CD14-positive monocyte (primary cell): ENCODE results near the gene APOB. TPM values are rescaled to one million over a fixed set of nuclear protein-coding genes. Genes with fewer than 3 reads are reported as not detected.

Experiments
- DNase-seq, 3 donors: peaks; one replicate each; pipeline ENCODE4 v3.0.0-alpha.2; 2011 to 2022
- H2AFZ ChIP-seq: 2 replicates; pipeline ENCODE4 v1.6.0; 2012; ENCODE audit warnings: mild to moderate bottlenecking, low read depth, low read length, inconsistent platforms; ENCODE audit not compliant: insufficient read depth, poor library complexity, severe bottlenecking
- H3K27ac ChIP-seq, 2 donors: 1 replicate in 1 of 2; 2 replicates in 1 of 2; pipeline ENCODE4 v1.5.1; 2012 to 2013; ENCODE audit warnings: low read length in 2 of 2, control low read depth in 1 of 2, inconsistent platforms in 1 of 2, low read depth in 1 of 2, mild to moderate bottlenecking in 1 of 2
- H3K27me3 ChIP-seq, 2 donors: one replicate each; pipeline versions ENCODE4 v1.6.0 to v1.6.1; 2011 to 2013; ENCODE audit warnings: low read length in 2 of 2; ENCODE audit not compliant: control insufficient read depth in 2 of 2, insufficient read depth in 2 of 2
- H3K36me3 ChIP-seq, 2 donors: replicated peaks in 1 of 2; 1 replicate in 1 of 2; 2 replicates in 1 of 2; pipeline versions ENCODE4 v1.5.1 to v1.6.1; 2012 to 2013; ENCODE audit warnings: low read length in 2 of 2, control low read depth in 1 of 2, inconsistent platforms in 1 of 2, mild to moderate bottlenecking in 1 of 2; ENCODE audit not compliant: insufficient read depth in 2 of 2, control insufficient read depth in 1 of 2
- H3K4me1 ChIP-seq, 2 donors: 1 replicate in 1 of 2; 2 replicates in 1 of 2; pipeline versions ENCODE4 v1.5.1 to v1.6.1; 2012 to 2013; ENCODE audit warnings: low read length in 2 of 2, control low read depth in 1 of 2, inconsistent platforms in 1 of 2, mild to moderate bottlenecking in 1 of 2, moderate library complexity in 1 of 2; ENCODE audit not compliant: insufficient read depth in 2 of 2, control insufficient read depth in 1 of 2
- H3K4me2 ChIP-seq: replicated peaks from 2 replicates; pipeline ENCODE3; 2012; ENCODE audit warnings: low read length, moderate library complexity, mild to moderate bottlenecking; ENCODE audit not compliant: poor library complexity, severe bottlenecking; ENCODE audit errors: extremely low read depth
- H3K4me3 ChIP-seq, 3 experiments: fragments of 200-600 bp in 1 of 3; sonication (generic) in 1 of 3; replicated peaks in 1 of 3; 1 replicate in 2 of 3; 2 replicates in 1 of 3; pipeline ENCODE4 v1.5.1; 2011 to 2013; ENCODE audit warnings: low read length in 3 of 3, mild to moderate bottlenecking in 3 of 3, control low read depth in 2 of 3, low read depth in 2 of 3, inconsistent platforms in 1 of 3, moderate library complexity in 1 of 3
- H3K79me2 ChIP-seq: 2 replicates; pipeline ENCODE4 v1.6.0; 2012; ENCODE audit warnings: mild to moderate bottlenecking, control low read depth, inconsistent platforms, low read length, moderate library complexity; ENCODE audit not compliant: insufficient read depth
- H3K9ac ChIP-seq: 2 replicates; pipeline ENCODE4 v1.6.0; 2017; ENCODE audit warnings: low read length, mild to moderate bottlenecking; ENCODE audit not compliant: insufficient read depth, poor library complexity, severe bottlenecking
- H3K9me3 ChIP-seq, 2 donors: replicated peaks in 1 of 2; 1 replicate in 1 of 2; 2 replicates in 1 of 2; pipeline versions ENCODE4 v1.5.1 to v1.6.1; 2012 to 2013; ENCODE audit warnings: low read length in 2 of 2, control low read depth in 1 of 2; ENCODE audit not compliant: control insufficient read depth in 1 of 2, insufficient read depth in 1 of 2
- H4K20me1 ChIP-seq: 2 replicates; pipeline ENCODE4 v1.6.0; 2012; ENCODE audit warnings: mild to moderate bottlenecking, low read length, control low read depth, moderate library complexity; ENCODE audit not compliant: insufficient read depth
- H3K27ac Mint-ChIP-seq, 7 donors: one replicate each; pipeline ENCODE4 v1.8.0; 2020; ENCODE audit warnings: mild to moderate bottlenecking in 7 of 7, mixed read lengths in 7 of 7, moderate library complexity in 6 of 7, inconsistent platforms in 2 of 7
- H3K27me3 Mint-ChIP-seq, 3 donors: one replicate each; pipeline ENCODE4 v1.8.0; 2021 to 2022; ENCODE audit warnings: low read depth in 3 of 3, mild to moderate bottlenecking in 3 of 3, mixed read lengths in 3 of 3, moderate library complexity in 3 of 3, inconsistent platforms in 1 of 3
- H3K36me3 Mint-ChIP-seq, 2 donors: one replicate each; pipeline ENCODE4 v1.8.0; 2020; ENCODE audit warnings: mixed read lengths in 2 of 2, inconsistent platforms in 1 of 2, mild to moderate bottlenecking in 1 of 2
- H3K4me1 Mint-ChIP-seq: one replicate; pipeline ENCODE4 v1.8.0; 2020; ENCODE audit warnings: mild to moderate bottlenecking, mixed read lengths
- H3K4me3 Mint-ChIP-seq, 2 donors: one replicate each; pipeline ENCODE4 v1.8.0; 2020; ENCODE audit warnings: mild to moderate bottlenecking in 2 of 2, mixed read lengths in 2 of 2, moderate library complexity in 1 of 2
- H3K9me3 Mint-ChIP-seq, 7 donors: one replicate each; pipeline ENCODE4 v1.8.0; 2020 to 2022; ENCODE audit warnings: mixed read lengths in 7 of 7, mild to moderate bottlenecking in 6 of 7, moderate library complexity in 6 of 7, inconsistent platforms in 2 of 7
- WGBS: methylation state at CpG from one replicate; pipeline ENCODE4 v1.1.5; 2013; ENCODE audit warnings: missing lambda C conversion rate; ENCODE audit not compliant: insufficient coverage; 5-methylcytosine and 5-hydroxymethylcytosine counted together
- intact Hi-C, 2 donors: fragments of 100-400 bp; cut with micrococcal nuclease; formaldehyde crosslinking; loops; one replicate each; pipeline versions ENCODE4 v1.15.0 to v1.15.1; 2023
- polyA plus RNA-seq, 3 donors: library from polyadenylated mRNA; depleted of rRNA in 1 of 3; unstranded in 2 of 3; stranded (reverse) in 1 of 3; fragments of 300-500 nt in 2 of 3; fragments of >200 nt in 1 of 3; fragmentation: Illumina TruSeq in 2 of 3; gene quantifications; 1 replicate in 2 of 3; 2 replicates in 1 of 3; pipeline ENCODE4 v1.2.3, GENCODE V29; 2012 to 2021
- TF ChIP-seq, protein P1 (sequence below): fragments of 200-600 bp; IDR thresholded peaks from one replicate; pipeline ENCODE4 v1.8.0; 2022; ENCODE audit warnings: antibody characterized with exemption, mild to moderate bottlenecking

APOB gene
- polyA plus RNA-seq, 3 donors, result 0.02 TPM; not detected in 2

DNA sequence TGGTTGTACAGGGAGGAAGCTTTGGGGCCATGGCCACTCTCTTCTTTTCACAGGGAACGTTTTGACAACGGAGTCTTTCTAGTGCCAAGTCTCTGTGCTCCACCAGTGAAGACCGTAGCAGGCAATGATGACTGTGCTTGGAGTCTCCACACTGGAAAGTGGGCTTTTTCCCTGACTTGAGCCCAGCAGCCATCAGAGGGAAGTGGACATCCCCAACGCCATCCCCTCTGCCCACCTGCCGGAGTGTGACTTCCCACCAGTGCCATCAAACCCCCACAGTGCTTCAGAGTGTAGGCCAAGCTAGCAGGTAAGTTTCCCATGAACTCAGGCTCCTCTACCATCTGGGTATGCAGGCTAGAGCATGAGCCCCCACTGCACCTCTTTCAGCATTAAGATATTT is 78.7 kb downstream of the APOB start:
- H3K4me1 ChIP-seq, result peaks cover 0 to 2% of the 10 kb centered on the region in 2 donors
- no peaks in the 10 kb centered on the region for H3K79me2 ChIP-seq
- H3K4me2 ChIP-seq, result no peak overlapping the region
- H3K27ac ChIP-seq, result no peak overlapping the region
- H3K4me3 ChIP-seq, result no peak overlapping the region
- no peak for DNase-seq
- TF ChIP-seq, protein P1, sequence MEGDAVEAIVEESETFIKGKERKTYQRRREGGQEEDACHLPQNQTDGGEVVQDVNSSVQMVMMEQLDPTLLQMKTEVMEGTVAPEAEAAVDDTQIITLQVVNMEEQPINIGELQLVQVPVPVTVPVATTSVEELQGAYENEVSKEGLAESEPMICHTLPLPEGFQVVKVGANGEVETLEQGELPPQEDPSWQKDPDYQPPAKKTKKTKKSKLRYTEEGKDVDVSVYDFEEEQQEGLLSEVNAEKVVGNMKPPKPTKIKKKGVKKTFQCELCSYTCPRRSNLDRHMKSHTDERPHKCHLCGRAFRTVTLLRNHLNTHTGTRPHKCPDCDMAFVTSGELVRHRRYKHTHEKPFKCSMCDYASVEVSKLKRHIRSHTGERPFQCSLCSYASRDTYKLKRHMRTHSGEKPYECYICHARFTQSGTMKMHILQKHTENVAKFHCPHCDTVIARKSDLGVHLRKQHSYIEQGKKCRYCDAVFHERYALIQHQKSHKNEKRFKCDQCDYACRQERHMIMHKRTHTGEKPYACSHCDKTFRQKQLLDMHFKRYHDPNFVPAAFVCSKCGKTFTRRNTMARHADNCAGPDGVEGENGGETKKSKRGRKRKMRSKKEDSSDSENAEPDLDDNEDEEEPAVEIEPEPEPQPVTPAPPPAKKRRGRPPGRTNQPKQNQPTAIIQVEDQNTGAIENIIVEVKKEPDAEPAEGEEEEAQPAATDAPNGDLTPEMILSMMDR, result no peak
- no peaks in the 10 kb centered on the region for H3K36me3 ChIP-seq
- no peak overlapping the region for H3K9ac ChIP-seq
- Mint-ChIP-seq H3K4me3 (no peak overlapping the region), H3K9me3 (peaks cover 0 to 5% (median 0%) of the 10 kb centered on the region in 7 donors), H3K27ac (peak overlapping the region in 1 of 7 donors; percentile 17), H3K27me3 (peaks cover 1 to 13% (median 12%) of the 10 kb centered on the region in 3 donors), H3K36me3 (no peaks in the 10 kb centered on the region), H3K4me1 (peaks cover 4% of the 10 kb centered on the region)
- intact Hi-C loops, result loop anchor here in 1 of 2 donors (10.0 kb wide), 1 partner anchor 180 kb away; no protein-coding TSS in a partner anchor
- no peaks in the 10 kb centered on the region for H3K27me3 ChIP-seq
- no peaks in the 10 kb centered on the region for H3K9me3 ChIP-seq
- H2AFZ ChIP-seq, result no peak overlapping the region
- 87% methylated on average over 5 of the region's 5 CpGs for WGBS
- no peaks in the 10 kb centered on the region for H4K20me1 ChIP-seq

DNA sequence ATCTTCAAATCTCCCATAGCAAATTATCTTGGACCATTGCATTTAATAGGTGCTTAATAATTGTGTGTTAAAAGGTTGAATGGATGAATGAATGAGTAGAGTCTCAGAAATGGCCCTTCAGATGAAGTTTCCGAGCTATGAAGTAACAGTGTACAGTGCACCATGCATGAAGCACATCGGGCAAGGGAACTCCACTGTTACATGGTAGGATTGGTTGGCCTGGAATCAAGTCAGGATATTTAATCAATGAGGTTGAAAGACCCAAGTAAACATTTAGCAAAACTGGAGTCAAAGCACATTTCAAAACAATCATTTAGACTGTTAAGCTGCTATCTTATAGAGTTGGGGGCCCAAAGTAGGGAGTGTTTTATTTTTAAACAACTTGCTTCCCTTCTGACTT is 80.0 kb downstream of the APOB start:
- H3K9ac ChIP-seq, result no peak overlapping the region
- H2AFZ ChIP-seq, result no peak overlapping the region
- no peaks in the 10 kb centered on the region for H3K36me3 ChIP-seq
- DNase-seq, result no peak
- Mint-ChIP-seq H3K4me3 (no peak overlapping the region), H3K27ac (no peak overlapping the region), H3K4me1 (no peaks in the 10 kb centered on the region), H3K9me3 (peaks cover 0 to 5% (median 0%) of the 10 kb centered on the region in 7 donors), H3K36me3 (no peaks in the 10 kb centered on the region), H3K27me3 (peaks cover 1 to 16% (median 12%) of the 10 kb centered on the region in 3 donors)
- no peaks in the 10 kb centered on the region for H3K27me3 ChIP-seq
- no peak overlapping the region for H3K4me3 ChIP-seq
- no peaks in the 10 kb centered on the region for H3K4me1 ChIP-seq
- intact Hi-C loops, result loop anchor here (2.0 to 10.0 kb wide), 3 partner anchors 179 to 302 kb away; no protein-coding TSS in a partner anchor
- no peak overlapping the region for H3K27ac ChIP-seq
- TF ChIP-seq, protein P1, result no peak
- WGBS, result 100% methylated on average over 1 of the region's 2 CpGs
- no peaks in the 10 kb centered on the region for H3K9me3 ChIP-seq
- H4K20me1 ChIP-seq, result no peaks in the 10 kb centered on the region
- H3K79me2 ChIP-seq, result no peaks in the 10 kb centered on the region
- no peak overlapping the region for H3K4me2 ChIP-seq
